Loucy (cell line): Measurements from ENCODE around the gene SELENOI.

Experiments used
- EZH2phosphoT487 ChIP-seq: fragments of 200-600 bp; IDR thresholded peaks from 2 replicates; pipeline ENCODE4 v1.6.1; 2018; ENCODE audit warnings: antibody characterized with exemption, mild to moderate bottlenecking, moderate library complexity, borderline replicate concordance
- TF ChIP-seq, protein P1 (sequence below): fragments of 200-600 bp; sonication (generic); conservative IDR thresholded peaks from 2 replicates; pipeline ENCODE4 v1.5.1; 2014; ENCODE audit warnings: mild to moderate bottlenecking, antibody characterized with exemption, low read length

DNA sequence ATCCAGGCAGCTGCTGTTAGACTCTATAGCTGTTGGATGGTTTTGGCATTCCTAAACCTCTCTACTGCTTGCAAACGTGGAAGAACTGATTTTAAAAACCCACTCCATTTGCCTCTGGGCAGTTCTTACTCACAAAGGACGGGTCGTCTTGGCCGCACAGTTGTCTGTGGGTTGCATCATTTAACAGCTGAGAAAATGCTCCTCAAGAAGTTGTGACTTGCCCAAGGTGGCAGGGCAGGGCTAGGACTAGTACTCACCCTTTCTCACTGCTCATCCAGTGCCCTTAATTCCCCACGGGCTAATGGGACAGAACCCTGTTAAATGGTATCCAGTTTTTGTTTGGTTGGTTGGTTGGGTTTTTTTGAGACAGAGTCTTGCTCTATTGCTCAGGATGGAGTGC, 54.8 kb downstream of the SELENOI start:
- TF ChIP-seq, protein P1, sequence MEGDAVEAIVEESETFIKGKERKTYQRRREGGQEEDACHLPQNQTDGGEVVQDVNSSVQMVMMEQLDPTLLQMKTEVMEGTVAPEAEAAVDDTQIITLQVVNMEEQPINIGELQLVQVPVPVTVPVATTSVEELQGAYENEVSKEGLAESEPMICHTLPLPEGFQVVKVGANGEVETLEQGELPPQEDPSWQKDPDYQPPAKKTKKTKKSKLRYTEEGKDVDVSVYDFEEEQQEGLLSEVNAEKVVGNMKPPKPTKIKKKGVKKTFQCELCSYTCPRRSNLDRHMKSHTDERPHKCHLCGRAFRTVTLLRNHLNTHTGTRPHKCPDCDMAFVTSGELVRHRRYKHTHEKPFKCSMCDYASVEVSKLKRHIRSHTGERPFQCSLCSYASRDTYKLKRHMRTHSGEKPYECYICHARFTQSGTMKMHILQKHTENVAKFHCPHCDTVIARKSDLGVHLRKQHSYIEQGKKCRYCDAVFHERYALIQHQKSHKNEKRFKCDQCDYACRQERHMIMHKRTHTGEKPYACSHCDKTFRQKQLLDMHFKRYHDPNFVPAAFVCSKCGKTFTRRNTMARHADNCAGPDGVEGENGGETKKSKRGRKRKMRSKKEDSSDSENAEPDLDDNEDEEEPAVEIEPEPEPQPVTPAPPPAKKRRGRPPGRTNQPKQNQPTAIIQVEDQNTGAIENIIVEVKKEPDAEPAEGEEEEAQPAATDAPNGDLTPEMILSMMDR, result no peak
- TF ChIP-seq EZH2phosphoT487, result no peak
